Measurements from ENCODE around the gene EIF3J. TPM values are rescaled to one million over a fixed set of nuclear protein-coding genes. Genes with fewer than 3 reads are reported as not detected.

The EIF3J gene
- total RNA-seq, 1 donor from 2014 or later: 78.9 TPM

DNA sequence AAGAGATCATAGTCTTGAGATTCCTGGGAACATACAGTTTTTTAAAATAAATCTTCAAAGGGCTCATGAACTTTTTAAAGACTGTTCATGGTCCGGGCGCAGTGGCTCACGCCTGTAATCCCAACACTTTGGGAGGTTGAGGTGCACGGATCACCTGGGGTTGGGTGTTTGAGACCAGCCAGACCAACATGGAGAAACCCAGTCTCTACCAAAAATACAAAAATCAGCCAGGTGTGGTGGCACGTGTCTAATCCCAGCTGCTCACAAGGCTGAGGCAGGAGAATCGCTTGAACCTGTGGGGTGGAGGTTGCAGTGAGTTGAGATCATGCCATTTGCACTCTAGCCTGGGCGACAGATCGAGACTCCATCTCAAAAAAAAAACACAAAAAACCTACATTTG, 41.4 kb upstream of the EIF3J start:
- no peaks in the 10 kb centered on the region for H3K4me1 Mint-ChIP-seq
- ChIA-PET POLR2A (no interaction called here), CTCF (no interaction called here)
- DNase-seq (no peak), ATAC-seq (ENCODE audit: low read depth) (no peak)
- H3K27me3 Mint-ChIP-seq: no peaks in the 10 kb centered on the region
- no peak overlapping the region for H3K4me3 Mint-ChIP-seq
- TF ChIP-seq, protein P1, sequence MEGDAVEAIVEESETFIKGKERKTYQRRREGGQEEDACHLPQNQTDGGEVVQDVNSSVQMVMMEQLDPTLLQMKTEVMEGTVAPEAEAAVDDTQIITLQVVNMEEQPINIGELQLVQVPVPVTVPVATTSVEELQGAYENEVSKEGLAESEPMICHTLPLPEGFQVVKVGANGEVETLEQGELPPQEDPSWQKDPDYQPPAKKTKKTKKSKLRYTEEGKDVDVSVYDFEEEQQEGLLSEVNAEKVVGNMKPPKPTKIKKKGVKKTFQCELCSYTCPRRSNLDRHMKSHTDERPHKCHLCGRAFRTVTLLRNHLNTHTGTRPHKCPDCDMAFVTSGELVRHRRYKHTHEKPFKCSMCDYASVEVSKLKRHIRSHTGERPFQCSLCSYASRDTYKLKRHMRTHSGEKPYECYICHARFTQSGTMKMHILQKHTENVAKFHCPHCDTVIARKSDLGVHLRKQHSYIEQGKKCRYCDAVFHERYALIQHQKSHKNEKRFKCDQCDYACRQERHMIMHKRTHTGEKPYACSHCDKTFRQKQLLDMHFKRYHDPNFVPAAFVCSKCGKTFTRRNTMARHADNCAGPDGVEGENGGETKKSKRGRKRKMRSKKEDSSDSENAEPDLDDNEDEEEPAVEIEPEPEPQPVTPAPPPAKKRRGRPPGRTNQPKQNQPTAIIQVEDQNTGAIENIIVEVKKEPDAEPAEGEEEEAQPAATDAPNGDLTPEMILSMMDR (IDR thresholded peaks at IDR 0.05): no peak
- H3K36me3 Mint-ChIP-seq (ENCODE audit: low read depth): peaks cover 65% of the 10 kb centered on the region
- intact Hi-C loops (cut with micrococcal nuclease): no loop called here
- H3K27ac Mint-ChIP-seq: no peak overlapping the region
- H3K9me3 Mint-ChIP-seq: no peaks in the 10 kb centered on the region

DNA sequence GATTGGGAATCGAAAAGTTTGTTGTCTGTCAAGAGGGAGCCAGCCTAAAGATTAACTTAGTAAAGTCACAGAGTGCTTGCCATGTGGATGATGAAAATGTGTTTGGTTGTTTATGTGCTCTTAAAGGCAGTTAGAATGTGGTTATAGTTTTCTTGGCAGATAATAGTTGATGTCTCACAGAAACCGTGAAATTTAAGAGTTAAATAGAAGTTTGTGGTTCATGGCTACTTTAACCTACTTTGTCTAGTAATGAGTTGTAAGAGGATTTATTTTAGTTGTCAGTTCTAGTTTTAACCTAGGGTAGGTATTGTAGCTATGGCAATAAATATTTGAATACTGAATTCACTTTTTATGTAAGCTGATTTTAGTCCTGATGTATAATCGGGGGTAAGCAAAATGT, 36.4 kb upstream of the EIF3J start:
- H3K36me3 Mint-ChIP-seq (ENCODE audit: low read depth): peaks cover 63% of the 10 kb centered on the region
- POLR2A ChIA-PET: interaction anchor here (1.6 kb wide), 1 partner anchor 213 kb away, joined by 7 read pairs; the partner anchor contains the start of gene GOLM2
- H3K27ac Mint-ChIP-seq: no peak overlapping the region
- H3K27me3 Mint-ChIP-seq: no peaks in the 10 kb centered on the region
- CTCF ChIA-PET: interaction anchor here (1.1 to 1.8 kb wide), 7 partner anchors 10 to 629 kb away, joined by 3 to 7 read pairs (median 3); partner anchors contain the start of gene TRIM69
- ATAC-seq (ENCODE audit: low read depth) (no peak), DNase-seq (no peak)
- H3K4me1 Mint-ChIP-seq: no peaks in the 10 kb centered on the region
- TF ChIP-seq, protein P1 (IDR thresholded peaks at IDR 0.05): no peak
- no peaks in the 10 kb centered on the region for H3K9me3 Mint-ChIP-seq
- no peak overlapping the region for H3K4me3 Mint-ChIP-seq
- intact Hi-C loops (cut with micrococcal nuclease): loop anchor here (10.0 kb wide), 1 partner anchor 436 kb away; no protein-coding TSS in a partner anchor

DNA sequence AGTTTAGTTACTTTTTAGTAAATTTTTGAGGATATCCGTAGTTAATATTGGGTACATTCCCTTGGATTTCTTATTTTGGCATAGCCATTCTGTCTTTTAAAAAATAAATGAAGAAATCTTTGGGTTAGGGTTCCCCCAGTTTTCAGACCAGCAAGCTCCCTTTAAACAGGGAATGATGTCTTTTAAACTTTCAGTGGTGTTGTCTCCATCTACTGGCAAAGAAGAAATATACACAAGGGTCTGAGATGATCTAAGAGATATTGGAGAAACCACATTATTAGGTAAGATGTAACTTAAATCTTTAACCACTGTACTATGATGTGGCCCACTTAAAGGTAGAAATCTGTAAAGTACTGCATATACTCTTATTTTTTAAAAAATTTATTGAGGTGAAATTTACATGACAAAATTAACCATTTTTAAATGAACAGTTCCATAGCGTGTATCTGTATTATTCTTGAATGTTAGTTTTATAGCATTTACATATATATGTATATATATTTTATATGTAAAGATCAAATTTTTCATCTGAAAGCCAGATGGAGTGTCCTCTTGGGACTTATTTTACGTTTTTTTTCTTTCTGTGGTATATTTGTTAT, 35.1 kb upstream of the EIF3J start:
- Mint-ChIP-seq H3K27me3 (no peaks in the 10 kb centered on the region), H3K27ac (no peak overlapping the region), H3K9me3 (no peaks in the 10 kb centered on the region), H3K4me3 (no peak overlapping the region), H3K36me3 (ENCODE audit: low read depth) (peaks cover 54% of the 10 kb centered on the region), H3K4me1 (no peaks in the 10 kb centered on the region)
- intact Hi-C loops (cut with micrococcal nuclease): loop anchor here (1.0 to 10.0 kb wide), 4 partner anchors 237 to 598 kb away; no protein-coding TSS in a partner anchor
- DNase-seq (no peak), ATAC-seq (ENCODE audit: low read depth) (no peak)
- TF ChIP-seq, protein P1 (IDR thresholded peaks at IDR 0.05): no peak
- ChIA-PET CTCF (interaction anchor here (0.6 to 1.8 kb wide), 15 partner anchors 9 to 630 kb away, joined by 3 to 7 read pairs (median 3); partner anchors contain the start of genes CTDSPL2 and TRIM69), POLR2A (interaction anchor here (0.8 to 1.6 kb wide), 2 partner anchors 48 to 214 kb away, joined by 4 to 7 read pairs; partner anchors contain the start of gene GOLM2)

- H3K36me3 Mint-ChIP-seq (ENCODE audit: low read depth): peaks cover 46% of the 10 kb centered on the region
- no peak overlapping the region for H3K27ac Mint-ChIP-seq
- H3K4me3 Mint-ChIP-seq: no peak overlapping the region
- POLR2A ChIA-PET: no interaction called here
- ATAC-seq (ENCODE audit: low read depth): no peak
- intact Hi-C loops (cut with micrococcal nuclease): no loop called here
- H3K9me3 Mint-ChIP-seq: no peaks in the 10 kb centered on the region
- no peak for DNase-seq
- TF ChIP-seq, protein P1 (IDR thresholded peaks at IDR 0.05): no peak
- H3K27me3 Mint-ChIP-seq: no peaks in the 10 kb centered on the region
- H3K4me1 Mint-ChIP-seq: no peaks in the 10 kb centered on the region
- CTCF ChIA-PET: no interaction called here
Measured at GRCh38 chr15:44516436-44516835, 20.5 kb upstream of the EIF3J start.

DNA sequence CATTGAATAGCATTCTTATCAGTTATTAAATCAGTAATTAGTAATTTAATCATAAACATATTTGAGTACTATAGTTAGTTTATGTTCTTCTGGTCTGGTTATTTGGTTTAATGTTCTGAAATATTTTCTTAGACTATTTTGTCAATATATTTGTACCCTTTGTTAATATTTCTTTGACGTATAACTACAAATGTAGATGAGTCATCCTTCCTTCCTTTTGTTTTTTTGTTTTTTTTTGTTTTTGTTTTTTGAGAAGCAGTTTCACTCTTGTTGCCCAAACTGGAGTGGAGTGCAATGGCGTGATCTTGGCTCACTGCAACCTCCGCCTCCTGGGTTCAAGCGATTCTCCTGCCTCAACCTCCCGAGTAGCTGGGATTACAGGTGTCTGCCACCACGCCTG, 17.4 kb upstream of the EIF3J start:
- Mint-ChIP-seq H3K4me3 (no peak overlapping the region), H3K27me3 (no peaks in the 10 kb centered on the region), H3K36me3 (ENCODE audit: low read depth) (peaks cover 66% of the 10 kb centered on the region), H3K9me3 (no peaks in the 10 kb centered on the region), H3K4me1 (no peaks in the 10 kb centered on the region), H3K27ac (no peak overlapping the region)
- intact Hi-C loops (cut with micrococcal nuclease): no loop called here
- DNase-seq: no peak
- POLR2A ChIA-PET: no interaction called here
- no peak for ATAC-seq (ENCODE audit: low read depth)
- CTCF ChIA-PET: no interaction called here
- TF ChIP-seq, protein P1 (IDR thresholded peaks at IDR 0.05): no peak

Data from activated B cell treated with CpG ODN at 0.5 μM for 24 hours (primary cell).